Measurements from ENCODE around the gene CABYR. TPM values are rescaled to one million over a fixed set of nuclear protein-coding genes. Genes with fewer than 3 reads are reported as not detected.

CABYR gene
- total and polyA plus RNA-seq, 2 of the 8 experiments (the other 6 are each of a cell fraction or from before 2014, with no cell fraction given) = 14.5 to 18.8 TPM

GRCh38 chr18:24095976-24096375 is 42.9 kb upstream of the CABYR start (continued):
- TF ChIP-seq ZNF274 (IDR thresholded peaks at IDR 0.05; ENCODE audit: borderline replicate concordance, extremely low read depth, low read length) (no peak), NANOG (IDR thresholded peaks at IDR 0.05; ENCODE audit: insufficient read depth, low read depth, low read length, poor library complexity, severe bottlenecking) (no peak), KDM1A (IDR thresholded peaks at IDR 0.05; ENCODE audit: borderline replicate concordance, low read length) (no peak), SAP30 (IDR thresholded peaks at IDR 0.05; ENCODE audit: insufficient read depth, insufficient replicate concordance, low read length) (no peak), RBBP5 (IDR thresholded peaks at IDR 0.05; ENCODE audit: borderline replicate concordance, low read depth, low read length) (no peak), ATF3 (IDR thresholded peaks at IDR 0.05; ENCODE audit: insufficient read depth, low read depth, low read length) (no peak)

Data from H1 (cell line).